Caki2 (cell line): ENCODE measurements around the gene TEAD1. TPM values are rescaled to one million over a fixed set of nuclear protein-coding genes. Genes with fewer than 3 reads are reported as not detected.
A peak's percentile ranks its signal among the peaks of the same experiment; 100 is the strongest.

ENCODE experiments used
- DNase-seq: peaks from one replicate; pipeline ENCODE4 v3.0.0-alpha.2; 2015; ENCODE audit warnings: low read depth
- in situ Hi-C: cut with HindIII; loops from 2 replicates; pipeline ENCODE4 v1.10.0; 2016; ENCODE audit warnings: low sequenced_read_pairs, low pct_unique_long_range_greater_than_20kb, mixed read lengths
- total RNA-seq: library from RNA; depleted of rRNA; stranded (reverse); fragments of >200 nt; shearing (Covaris generic); gene quantifications from 2 replicates; pipeline ENCODE4 v1.2.3, GENCODE V29; 2014; ENCODE audit warnings: low replicate concordance

Gene TEAD1
- total RNA-seq, 1 experiment from 2014 or later = 26.0 TPM

- no peak for DNase-seq
- in situ Hi-C loops = no loop called here
These were observed 47.8 kb downstream of the TEAD1 start for GRCh38 chr11:12721816-12722604.

- peak; percentile 89 for DNase-seq
- in situ Hi-C loops = no loop called here
These were observed 49.4 kb downstream of the TEAD1 start for GRCh38 chr11:12723421-12724300.

GRCh38 chr11:12724301-12725054, 50.3 kb downstream of the TEAD1 start:
- in situ Hi-C loops = no loop called here
- peak; percentile 92 for DNase-seq

GRCh38 chr11:12725055-12725862, 51.0 kb downstream of the TEAD1 start:
- no peak for DNase-seq
- in situ Hi-C loops = no loop called here

- peak; percentile 74 for DNase-seq
- in situ Hi-C loops = no loop called here
These were observed 51.9 kb downstream of the TEAD1 start for GRCh38 chr11:12725863-12726682.

GRCh38 chr11:12727563-12728211, 53.5 kb downstream of the TEAD1 start:
- in situ Hi-C loops = no loop called here
- DNase-seq = peak; percentile 85

GRCh38 chr11:12728417-12728816, 54.2 kb downstream of the TEAD1 start:
- in situ Hi-C loops = no loop called here
- no peak for DNase-seq

GRCh38 chr11:12729941-12730340, 55.7 kb downstream of the TEAD1 start:
- DNase-seq = no peak
- in situ Hi-C loops = no loop called here

GRCh38 chr11:12731841-12732336, 57.7 kb downstream of the TEAD1 start:
- peak; percentile 46 for DNase-seq
- in situ Hi-C loops = no loop called here

GRCh38 chr11:12733091-12733490, 58.9 kb downstream of the TEAD1 start:
- DNase-seq = no peak
- in situ Hi-C loops = no loop called here

GRCh38 chr11:12734625-12735024, 60.4 kb downstream of the TEAD1 start:
- DNase-seq = no peak
- in situ Hi-C loops = no loop called here

GRCh38 chr11:12735262-12735661, 61.0 kb downstream of the TEAD1 start:
- DNase-seq = no peak
- in situ Hi-C loops = no loop called here

- DNase-seq = no peak
- in situ Hi-C loops = no loop called here
These were observed 62.8 kb downstream of the TEAD1 start for GRCh38 chr11:12737024-12737423.

GRCh38 chr11:12741671-12742216, 67.5 kb downstream of the TEAD1 start:
- no peak for DNase-seq
- in situ Hi-C loops = no loop called here

GRCh38 chr11:12743834-12744449, 69.7 kb downstream of the TEAD1 start:
- in situ Hi-C loops = no loop called here
- no peak for DNase-seq
